22Rv1 (cell line): ENCODE measurements around the gene SV2C.

Source experiments
- CTCF ChIP-seq: fragments of 450-650 bp; IDR thresholded peaks from 2 replicates; pipeline ENCODE4 v1.5.1; 2017; ENCODE audit warnings: mild to moderate bottlenecking
- ZFX ChIP-seq: fragments of 450-650 bp; IDR thresholded peaks from 2 replicates; pipeline ENCODE4 v1.6.1; 2017; ENCODE audit warnings: antibody characterized with exemption, borderline replicate concordance

- TF ChIP-seq CTCF (no peak), ZFX (no peak)
Measured at GRCh38 chr5:76192837-76193236, 109.7 kb downstream of the SV2C start.
